GM20431 (cell line): ENCODE results near the gene BRD2.

ENCODE experiments used
- in situ Hi-C: fragments of 300-500 bp; cut with MseI, MboI; formaldehyde crosslinking; loops from one replicate; pipeline ENCODE4 v1.15.0; 2020; ENCODE audit warnings: low sequenced_read_pairs; ENCODE audit not compliant: unreplicated experiment

Gene BRD2

DNA sequence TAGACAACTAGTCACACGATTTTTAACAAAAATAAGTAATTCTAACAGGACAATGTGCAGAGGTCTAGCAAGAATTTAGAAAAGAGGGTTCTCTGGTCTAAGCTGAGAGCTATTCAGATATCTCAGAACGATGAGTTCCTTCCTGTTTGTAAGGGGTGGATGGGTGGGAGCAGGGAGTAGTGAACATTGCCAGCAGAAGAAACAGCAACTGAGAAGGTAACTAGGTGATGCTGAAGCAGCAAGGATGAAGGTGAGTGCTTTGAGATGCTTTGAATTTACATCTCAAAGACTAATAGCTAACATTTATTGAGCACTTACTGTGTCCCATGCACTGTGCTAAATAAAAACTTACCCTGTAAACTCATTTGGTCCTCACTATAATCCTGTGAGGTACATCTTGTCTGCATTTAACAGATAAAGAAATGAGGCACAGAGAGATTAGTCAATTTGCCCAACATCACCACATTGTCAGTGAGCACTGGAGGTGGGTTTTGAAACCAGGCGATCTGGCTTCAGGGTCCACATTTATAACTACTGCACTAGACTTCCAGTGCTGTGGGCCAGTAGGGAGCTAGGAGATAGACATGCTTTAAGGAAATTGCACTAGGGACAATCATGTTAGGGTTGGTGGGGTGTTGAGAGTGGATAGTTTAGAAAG is 15.7 kb downstream of the BRD2 start:
- in situ Hi-C loops: loop anchor here (10.0 kb wide), 2 partner anchors 49 to 99 kb away; no protein-coding TSS in a partner anchor

DNA sequence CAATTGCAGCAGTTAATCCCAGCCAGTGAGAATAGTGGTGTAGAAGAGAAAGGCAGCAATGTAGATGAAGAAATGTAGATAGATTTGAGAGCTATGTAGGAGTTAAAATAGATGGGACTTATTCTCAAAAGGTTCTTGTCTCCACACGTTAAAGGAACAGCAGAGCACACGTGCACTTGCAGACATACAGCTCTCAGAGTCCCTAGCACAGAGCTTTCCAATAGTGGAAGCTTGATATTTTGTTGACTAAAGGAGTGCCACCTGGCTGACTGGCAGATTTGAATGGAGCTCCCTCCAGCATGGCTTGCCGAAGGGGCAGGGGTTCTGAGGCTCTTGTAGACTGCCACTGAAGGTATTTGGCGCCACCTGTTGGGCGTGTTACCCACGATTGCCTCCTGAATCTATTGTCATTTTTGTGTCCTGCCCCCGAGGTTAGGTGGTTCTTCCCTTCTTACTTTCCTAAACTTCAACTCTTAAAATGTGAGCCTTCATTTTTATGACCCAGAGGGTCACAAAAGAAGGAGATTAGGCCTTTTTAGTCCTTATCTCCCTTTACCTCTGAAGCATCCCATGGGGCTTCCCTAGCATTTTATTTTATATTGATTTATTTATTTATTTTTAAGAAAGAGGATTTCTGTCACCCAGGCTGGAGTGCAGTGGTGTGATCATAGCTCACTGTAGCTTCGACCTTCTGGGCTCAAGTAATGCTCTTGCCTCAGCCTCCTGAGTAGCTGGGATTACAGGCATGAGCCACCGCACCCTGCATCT is 16.4 kb downstream of the BRD2 start:
- in situ Hi-C loops: loop anchor here (10.0 kb wide), 2 partner anchors 50 to 100 kb away; no protein-coding TSS in a partner anchor

DNA sequence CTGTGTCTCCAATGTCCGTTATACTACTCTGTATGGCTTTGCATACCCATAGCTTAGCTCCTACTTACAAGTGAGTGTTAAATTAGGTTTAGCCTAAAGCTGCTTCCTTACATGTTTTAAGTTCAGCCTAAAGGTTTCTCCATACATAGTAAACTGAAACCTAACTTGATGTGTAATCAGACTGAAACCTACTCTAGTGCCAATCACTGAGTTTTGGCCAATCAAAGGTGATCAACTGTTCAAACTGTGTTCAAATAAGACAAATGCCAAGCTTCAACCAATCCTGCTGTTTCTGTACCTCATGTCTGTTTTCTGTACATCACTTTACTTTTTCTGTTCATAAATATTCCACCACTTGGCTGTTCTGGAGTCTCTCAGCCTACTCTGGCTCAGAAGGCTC is 21.0 kb downstream of the BRD2 start:
- in situ Hi-C loops: loop anchor here (10.0 kb wide), 2 partner anchors 55 to 105 kb away; no protein-coding TSS in a partner anchor

DNA sequence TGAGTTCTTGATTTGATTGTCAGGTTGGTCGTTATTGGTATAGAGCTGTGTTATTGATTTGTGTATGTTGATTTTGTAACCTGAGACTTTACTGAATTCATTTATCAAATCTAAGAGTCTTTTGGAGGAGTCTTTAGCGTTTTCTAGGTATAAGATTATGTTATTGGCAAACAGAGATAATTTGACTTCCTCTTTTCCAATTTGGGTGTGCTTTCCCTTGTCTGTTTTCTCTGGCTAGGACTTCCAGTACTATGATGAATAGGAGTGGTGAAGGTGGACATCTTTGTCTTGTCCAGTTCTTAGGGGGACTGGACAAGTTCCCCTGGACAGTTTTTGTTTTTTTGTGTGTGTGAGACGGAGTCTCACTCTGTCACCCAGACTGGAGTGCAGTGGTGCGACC is 23.6 kb downstream of the BRD2 start:
- in situ Hi-C loops: no loop called here

DNA sequence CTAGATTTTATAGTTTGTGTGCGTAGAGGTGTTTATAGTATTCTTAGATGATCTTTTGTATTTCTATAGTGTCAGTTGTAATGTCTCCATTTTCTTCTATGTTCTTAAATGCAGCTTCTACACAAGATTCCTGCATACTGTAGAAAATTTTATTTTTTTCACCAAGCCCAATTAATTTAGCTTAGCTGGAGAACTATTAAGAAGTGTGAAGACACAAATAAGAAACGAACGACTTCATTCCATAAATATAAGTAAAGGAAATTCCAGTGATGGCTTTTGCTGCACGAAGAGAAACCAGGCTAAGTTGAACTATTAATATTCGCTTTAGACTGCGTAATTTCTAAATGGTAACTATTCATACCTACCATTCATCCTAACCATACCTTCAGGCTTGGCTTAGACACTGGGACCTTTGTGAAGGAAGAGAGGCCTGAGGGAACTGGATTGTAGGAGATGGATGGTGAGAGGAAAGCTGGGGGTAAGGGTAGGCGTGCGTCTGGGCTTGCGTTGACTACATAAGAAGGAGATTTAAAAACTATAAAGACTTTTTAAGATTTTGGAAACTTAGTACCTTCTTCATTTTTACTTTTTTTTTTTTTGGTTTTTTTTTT is 25.1 kb downstream of the BRD2 start:
- in situ Hi-C loops: no loop called here

DNA sequence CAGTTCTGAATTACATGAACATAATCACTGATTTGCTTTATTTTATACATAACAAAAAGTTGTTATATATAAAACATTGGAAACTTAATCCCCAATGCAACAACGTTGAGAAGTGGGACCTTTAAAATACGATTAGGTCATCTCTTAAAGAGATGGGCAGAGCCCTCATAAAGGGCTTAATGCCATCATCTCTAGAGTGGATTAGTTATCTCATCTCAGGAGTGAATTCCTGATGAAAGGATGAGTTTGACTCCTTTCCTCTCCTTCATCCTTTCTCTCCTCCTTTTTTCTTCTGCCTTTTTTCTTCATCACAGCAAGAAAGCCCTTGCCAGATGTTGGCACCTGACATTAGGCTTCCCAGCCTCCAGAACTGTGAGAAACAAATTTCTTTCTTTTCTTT is 27.1 kb downstream of the BRD2 start:
- in situ Hi-C loops: no loop called here

DNA sequence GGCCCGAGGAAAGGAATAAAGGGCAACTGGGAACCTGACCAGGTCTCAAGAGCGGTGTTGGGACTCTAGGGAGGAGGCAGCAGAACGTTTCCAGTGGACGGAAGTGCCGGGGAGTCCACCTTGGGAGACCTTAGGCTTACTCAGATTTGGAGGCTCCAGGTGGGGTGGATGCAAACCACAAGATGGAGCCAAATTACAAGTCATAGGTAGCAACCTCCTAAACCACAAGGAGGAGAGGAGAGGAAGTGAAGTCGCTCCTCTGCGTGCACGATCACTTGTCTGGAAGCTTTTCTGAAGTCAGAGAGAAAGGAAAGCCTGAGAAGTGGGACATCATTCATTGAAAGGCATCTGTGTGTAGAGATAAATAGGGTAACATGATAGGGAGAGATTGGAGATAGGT is 31.7 kb downstream of the BRD2 start:
- in situ Hi-C loops: loop anchor here (10.0 kb wide), 1 partner anchor 85 kb away; no protein-coding TSS in a partner anchor

DNA sequence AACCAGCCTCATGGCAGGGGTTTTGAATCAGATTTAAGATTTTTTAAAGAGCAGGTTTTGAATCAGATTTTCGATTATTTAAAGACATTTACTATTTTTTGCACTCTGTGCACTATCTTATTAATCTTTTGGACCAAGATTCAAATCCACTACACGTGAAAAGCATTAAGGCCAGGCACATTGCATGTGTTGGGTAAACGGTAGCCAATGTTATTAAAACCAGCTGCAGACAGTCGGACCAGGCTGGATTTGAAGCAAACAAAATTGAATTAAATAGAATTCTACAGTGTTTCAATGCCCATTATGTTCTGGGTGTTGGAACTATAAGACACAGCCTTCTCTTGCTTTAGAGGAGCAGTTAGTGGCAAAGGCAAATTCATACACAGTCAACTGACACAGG is 33.3 kb downstream of the BRD2 start:
- in situ Hi-C loops: loop anchor here (10.0 kb wide), 1 partner anchor 83 kb away; no protein-coding TSS in a partner anchor

DNA sequence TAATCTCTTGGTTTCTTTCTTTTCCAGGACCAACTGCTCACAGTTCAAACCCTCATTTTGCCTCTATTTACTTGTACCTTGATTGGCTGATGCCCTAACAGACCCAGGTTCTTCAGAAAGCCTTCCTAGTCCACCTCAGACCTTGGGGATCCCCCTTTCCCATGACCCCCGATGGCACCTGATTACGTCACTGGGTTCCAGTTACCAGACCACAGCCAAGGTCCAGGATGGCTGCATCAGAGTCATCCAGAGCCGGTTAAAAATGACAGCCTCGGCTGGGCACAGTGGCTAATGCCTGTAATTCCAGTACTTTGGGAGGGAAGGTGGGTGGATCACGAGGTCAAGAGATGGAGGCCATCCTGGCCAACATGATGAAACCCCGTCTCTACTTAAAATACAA is 36.5 kb downstream of the BRD2 start:
- in situ Hi-C loops: loop anchor here (10.0 kb wide), 1 partner anchor 80 kb away; no protein-coding TSS in a partner anchor

DNA sequence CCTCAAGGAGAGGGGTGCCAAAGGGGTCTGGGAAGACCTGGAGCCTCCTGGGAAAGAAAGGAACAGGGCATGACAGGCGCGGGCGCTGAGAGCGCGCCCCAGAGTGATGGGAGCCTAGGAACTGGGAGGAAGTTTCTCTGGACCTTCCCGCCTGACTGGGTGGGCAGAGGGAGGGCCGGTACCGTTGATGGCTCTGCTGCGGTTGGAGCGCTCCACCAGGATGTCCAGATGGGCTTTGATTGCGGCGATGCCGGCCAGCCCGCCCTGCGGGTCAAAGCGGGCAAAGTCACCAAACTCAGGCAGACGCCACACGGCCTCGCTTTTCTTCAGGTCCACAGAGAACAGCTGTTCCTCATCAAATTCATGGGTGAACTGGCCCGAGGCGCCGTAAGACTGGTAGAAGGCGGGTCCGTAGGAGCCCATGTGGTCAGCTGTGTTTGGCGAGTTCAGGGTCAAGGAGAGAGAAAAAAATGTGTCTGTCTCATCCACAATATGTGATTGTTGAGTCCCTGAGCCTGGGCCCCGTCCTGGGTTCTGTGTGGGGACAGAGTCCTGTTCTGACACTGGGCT is 39.5 kb downstream of the BRD2 start:
- in situ Hi-C loops: loop anchor here (10.0 kb wide), 1 partner anchor 77 kb away; no protein-coding TSS in a partner anchor

DNA sequence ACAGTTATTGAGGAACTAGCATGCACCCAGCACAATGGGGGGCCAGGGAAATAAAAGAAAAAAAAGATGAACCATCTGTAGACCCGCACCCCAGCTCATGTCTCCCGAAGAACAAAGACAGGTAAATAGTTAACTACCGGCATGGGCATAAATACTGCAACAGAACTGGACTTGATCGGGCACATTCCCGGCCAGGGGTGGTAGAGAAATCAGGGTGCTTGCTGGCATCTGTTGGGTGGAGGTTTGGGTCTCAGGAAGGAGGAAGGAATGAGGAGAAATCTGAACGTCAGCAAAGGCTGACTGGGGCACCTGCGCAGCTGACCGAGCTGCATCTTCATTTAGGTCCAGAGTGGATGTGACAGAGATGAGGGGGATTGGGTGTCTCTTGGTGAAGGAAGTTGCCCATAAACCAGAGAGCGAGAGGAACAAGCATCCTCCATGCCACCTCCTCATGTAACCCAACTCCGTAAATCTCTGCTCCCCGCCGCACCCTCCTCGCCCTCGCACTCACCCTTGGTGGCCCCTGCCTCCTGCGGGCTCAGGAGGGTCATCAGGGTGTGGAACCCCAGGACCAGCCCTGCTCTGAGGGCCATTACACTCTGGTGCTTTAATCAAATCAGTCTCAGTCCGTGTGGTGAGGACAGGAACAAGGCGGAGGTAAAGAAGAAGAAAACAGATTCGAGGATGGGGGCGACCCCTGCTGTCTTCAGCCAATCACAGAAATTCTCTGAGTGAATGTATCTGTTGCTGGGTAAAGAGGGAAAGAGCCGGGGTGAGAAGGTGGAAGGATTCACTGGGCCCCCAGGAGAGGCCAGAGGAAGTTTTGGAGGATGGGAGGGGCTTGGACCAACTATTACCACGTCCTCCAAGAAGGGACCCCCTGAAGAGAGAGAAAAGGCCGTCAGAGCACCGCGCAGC is 40.8 kb downstream of the BRD2 start, which contains the start of gene HLA-DOA:
Gene HLA-DOA (minus strand): TSS at position 648 of the 918 bp plus-strand sequence.
- in situ Hi-C loops: loop anchor here (10.0 kb wide), 1 partner anchor 76 kb away; no protein-coding TSS in a partner anchor

DNA sequence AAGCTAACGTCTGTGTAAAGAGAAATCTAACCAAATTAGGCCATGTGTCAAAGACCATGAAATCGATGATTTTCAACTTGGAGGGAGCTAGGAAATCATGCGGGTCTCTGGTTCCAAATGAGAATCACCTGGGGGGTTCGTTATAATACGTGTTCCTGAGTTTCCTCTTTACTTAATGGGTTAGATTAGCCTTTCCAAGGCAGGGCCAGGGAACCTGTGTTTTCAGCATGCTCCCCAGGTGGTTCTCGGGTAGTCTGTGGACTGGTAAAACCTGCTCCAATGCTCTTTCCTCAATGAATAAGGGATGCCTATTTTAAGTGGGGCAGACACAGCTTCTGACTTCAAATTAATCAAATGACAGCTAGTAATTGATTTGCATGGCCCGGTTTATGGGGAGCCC is 42.0 kb downstream of the BRD2 start:
- in situ Hi-C loops: no loop called here

DNA sequence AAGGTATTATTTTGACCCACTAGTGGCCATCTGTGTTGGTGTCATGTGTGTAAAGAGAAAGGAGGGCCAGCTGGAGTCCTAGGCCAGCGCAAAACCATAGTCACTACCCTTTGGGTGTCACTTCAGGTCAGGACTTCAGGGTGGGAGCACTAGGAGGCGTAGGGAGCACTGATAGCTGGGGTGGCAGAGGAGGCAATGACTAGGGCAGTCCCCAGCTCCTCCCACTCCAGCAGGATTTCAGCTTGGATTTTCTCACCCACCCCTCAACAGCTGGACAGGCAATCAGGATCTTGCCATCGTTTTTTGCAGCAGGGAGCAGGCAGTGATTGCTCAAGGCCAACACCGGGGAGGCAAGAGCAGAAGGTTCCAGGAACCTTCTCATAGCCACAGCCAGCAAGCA is 45.2 kb downstream of the BRD2 start:
- in situ Hi-C loops: no loop called here

DNA sequence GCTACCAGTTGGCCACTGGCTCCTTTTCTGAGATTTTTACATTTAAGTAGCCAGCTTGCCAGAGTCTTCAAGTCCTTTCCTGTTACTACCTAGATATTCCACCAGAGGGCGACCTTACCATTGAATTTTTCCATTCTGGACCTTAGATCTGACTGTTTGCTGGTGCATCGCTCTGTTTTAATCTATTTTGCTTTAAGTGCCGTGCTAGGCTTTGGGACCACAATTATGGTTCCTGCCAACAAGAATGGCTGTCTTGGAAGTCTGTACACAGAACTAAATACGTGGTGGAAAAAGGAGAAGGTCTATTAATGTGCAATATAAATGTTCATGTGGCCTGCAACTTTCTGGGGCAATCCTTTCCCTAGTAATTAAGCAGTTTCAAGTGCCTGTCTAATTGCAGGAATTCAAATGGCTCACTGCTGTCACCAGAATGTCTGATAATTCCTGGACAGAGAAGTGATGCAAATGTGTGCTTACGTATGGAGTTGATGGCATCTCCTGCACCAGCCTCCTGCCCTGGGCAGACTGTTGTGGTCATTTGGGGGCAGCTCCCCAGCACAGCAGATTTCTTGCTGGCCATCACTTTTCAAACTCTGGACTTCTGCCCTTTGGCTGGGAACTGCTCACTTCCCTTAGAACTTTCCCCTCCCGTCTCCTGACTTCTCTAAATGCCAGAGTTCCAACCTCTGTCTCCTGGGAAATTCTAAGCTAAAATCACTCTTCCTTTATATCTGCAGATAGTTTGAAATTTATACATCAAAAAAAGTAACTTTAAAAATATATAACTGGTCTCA is 46.6 kb downstream of the BRD2 start:
- in situ Hi-C loops: no loop called here

DNA sequence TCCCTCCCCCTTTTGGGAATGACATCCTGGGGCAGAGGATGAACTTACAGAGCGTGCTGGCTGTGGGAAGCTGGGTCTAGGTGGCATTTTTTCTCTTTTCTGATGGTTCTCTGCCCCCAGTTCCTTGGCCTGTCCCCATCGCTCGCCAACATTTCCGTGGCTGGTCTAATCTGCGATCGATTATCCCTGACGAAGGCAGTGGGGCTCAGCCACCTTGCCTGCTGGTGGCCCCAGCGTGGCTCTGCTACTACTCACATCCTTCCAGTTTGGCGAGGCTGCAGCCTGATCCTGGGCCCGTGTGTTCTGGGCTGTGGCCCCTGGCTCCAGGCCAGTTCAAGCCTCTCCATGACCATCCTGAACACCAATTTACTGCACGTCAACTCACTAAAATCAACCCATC is 47.4 kb downstream of the BRD2 start:
- in situ Hi-C loops: no loop called here

DNA sequence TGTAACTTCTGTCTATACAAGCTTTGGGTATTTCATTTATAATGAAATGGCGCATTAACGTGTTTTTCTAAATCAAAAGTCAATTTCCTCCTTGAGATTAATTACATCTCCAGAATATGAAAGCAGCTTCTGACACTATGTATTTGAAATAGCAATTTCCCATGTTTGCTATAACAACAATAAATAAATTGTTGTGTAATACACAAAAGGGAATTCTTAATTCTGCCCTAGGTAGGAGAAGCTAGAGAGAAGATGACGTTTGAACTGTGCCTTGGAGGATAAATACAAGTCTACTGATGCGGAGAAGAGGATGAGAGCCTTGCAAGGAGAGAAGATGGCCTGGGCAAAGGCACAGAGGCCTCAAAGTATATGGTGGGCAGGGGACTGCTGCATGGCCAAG is 48.6 kb downstream of the BRD2 start:
- in situ Hi-C loops: no loop called here

DNA sequence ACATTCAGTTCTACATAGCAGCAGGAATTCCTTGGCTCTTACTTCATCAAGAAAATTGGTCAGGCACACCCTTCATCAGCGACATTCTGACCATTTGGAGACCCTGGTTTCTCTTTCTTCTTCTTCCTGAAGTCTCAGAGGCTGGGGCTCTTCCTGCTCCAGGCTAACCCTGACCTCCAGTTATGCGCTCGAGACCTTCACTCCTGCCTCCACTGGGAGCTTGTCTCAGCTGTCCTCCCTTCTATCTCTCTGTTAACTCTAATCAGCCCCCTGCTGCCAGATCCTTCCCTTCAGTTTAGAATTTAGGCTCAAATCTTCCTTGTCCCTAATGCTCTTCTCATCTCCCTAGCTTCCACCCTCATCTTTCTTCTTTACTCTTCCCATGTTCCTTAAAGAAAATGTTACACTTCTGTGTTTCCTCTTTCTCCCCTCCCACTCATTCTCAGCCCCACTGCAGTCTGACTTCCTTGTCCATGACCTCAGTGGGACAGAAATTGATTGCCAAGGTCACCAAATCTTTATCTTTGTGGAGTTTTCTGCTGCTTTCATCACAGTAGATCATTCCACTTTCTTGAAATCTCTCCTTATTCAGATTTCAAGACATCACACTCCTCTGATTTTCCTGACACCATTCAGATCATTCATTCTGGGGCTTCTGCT is 49.4 kb downstream of the BRD2 start:
- in situ Hi-C loops: no loop called here

DNA sequence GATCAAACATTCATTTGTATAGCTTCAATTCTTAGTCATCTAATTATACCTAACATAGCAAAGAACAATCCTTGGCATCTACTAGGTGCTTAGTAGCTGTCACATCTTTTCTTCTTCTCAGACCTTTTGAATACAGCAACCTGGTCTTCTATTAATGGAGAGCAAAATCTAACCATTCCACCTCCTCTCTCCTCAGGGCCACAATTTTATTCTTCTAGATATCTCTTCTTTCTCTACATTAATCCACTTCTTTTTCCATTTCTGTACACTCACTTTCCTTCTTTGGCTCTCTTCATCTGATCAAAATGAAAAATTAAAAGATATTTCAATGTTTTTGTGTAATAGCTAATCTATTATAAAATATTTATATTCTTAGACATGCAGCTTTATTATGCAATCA is 50.0 kb downstream of the BRD2 start:
- in situ Hi-C loops: no loop called here
